ENCODE data around the gene LDLR.
"Not testable (repeated sequence)": the region's sequence is repeated elsewhere in the genome, so short reads cannot be mapped to it uniquely, and the experiment has no call there.

Gene LDLR

DNA sequence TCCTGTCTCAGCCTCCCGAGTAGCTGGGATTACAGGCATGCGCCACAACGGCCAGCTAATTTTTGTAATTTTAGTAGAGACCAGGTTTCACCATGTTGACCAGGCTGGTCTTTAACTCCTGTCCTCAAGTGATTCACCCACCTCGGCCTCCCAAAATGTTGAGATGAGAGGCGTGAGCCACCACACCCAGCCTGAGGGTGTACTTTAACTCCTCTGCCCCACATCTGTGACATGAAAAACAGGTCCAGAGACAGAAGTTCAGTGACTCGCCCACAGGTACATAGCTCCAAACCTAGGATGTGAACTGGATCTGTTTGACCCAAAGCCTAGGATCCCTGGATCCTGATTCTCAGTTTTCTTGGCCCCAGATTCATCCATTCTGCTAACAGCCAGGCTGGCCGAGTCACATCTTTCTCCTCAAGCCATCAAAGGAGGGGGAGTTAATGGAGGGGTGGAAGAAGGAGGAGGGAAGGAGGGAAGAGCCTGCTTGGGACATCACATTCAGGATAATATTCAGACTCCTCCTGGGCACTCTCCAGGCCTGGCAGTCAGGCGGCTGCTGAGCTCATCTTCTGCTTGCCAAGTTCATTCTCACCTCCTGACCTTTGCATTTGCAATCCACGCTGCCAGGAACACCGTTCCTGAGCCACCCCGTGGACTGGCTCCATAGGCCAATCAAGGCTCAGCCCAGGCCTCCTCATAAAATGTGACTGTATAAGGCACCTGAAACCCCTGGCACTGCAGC lies 63.2 kb downstream of the LDLR start:
- H3K4me3 ChIP-seq, result no peak overlapping the region
- H3K9me3 ChIP-seq (ENCODE audit: low read depth, low read length), result no peaks in the 10 kb centered on the region
- H3K9ac ChIP-seq (ENCODE audit: insufficient read length), result no peak overlapping the region
- DNase-seq (ENCODE audit: low read depth, low spot score), result no peak
- TF ChIP-seq POLR2AphosphoS5 (IDR thresholded peaks at IDR 0.05; ENCODE audit: borderline replicate concordance, low read depth, low read length) (no peak), EZH2 (IDR thresholded peaks at IDR 0.05) (no peak), FOXP2 (optimal IDR thresholded peaks at IDR 0.05; ENCODE audit: control extremely low read depth, extremely low read length, insufficient read depth) (no peak)
- H3K27ac ChIP-seq, result no peak overlapping the region
- H3K36me3 ChIP-seq (ENCODE audit: insufficient read depth, low read length), result peaks cover 25% of the 10 kb centered on the region

GRCh38 chr19:11154683-11155047 lies 65.4 kb downstream of the LDLR start:
- TF ChIP-seq EZH2 (IDR thresholded peaks at IDR 0.05), result no peak
- TF ChIP-seq FOXP2 (optimal IDR thresholded peaks at IDR 0.05; ENCODE audit: control extremely low read depth, extremely low read length, insufficient read depth), result no peak
- no peak for TF ChIP-seq POLR2AphosphoS5 (IDR thresholded peaks at IDR 0.05; ENCODE audit: borderline replicate concordance, low read depth, low read length)
- Histone ChIP-seq H3K9me3 (ENCODE audit: low read depth, low read length) (no peaks in the 10 kb centered on the region), H3K36me3 (ENCODE audit: insufficient read depth, low read length) (peaks cover 12% of the 10 kb centered on the region; the same call in 1 of the 2 replicates), H3K27ac (no peak overlapping the region), H3K4me3 (peak overlapping the region; percentile 88), H3K9ac (ENCODE audit: insufficient read length) (peak overlapping the region; percentile 83)
- DNase-seq (ENCODE audit: low read depth, low spot score), result no peak

DNA sequence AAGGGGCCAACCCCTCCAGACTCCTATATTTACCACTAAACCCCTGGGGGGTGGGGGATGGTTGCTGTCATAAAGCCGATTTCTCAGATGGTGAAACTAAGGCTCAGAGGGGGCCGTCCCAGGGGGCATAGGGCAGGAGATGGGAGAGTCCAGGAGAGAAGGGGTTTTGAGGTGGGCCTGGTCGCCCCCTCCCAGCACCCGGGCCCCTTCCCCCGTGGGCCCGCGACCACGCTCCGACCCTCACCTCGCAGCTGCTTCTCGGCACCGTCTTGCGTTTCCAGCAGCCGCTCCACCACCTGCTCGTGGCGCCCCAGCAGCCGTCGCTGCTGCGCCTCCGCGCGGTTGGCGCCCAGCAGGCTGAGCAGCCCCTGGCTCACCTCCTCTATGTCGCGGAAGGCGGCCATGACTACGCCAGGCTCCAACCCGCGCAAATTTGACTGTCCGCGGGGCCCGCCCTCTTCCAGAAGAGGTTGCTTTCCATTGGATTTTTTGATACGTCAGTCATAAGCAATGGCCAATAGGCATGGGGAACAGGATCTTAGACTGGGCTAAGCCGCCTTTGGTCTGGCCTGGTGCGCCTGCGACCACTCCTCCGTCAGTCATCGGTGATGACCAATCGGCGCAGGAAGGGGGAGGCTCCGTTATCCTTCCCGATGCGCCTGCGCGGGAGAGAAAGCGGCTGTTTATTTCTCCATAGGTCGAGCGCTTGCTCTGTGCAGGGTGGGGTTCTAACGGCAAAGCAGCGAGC lies 66.3 kb downstream of the LDLR start, which contains the start of gene SPC24:
Gene SPC24 (minus strand): TSS at position 410 of the 748 bp plus-strand sequence. CDS start 6 bp downstream, at position 404.
- Histone ChIP-seq H3K4me3 (peak within 1 kb of the TSS; percentile 88), H3K27ac (peak within 1 kb of the TSS; percentile 63), H3K9ac (ENCODE audit: insufficient read length) (peak within 1 kb of the TSS; percentile 83), H3K36me3 (ENCODE audit: insufficient read depth, low read length) (peaks cover 11% of the 10 kb centered on the region; the same call in 1 of the 2 replicates), H3K9me3 (ENCODE audit: low read depth, low read length) (no peaks in the 10 kb centered on the region)
- TF ChIP-seq POLR2AphosphoS5 (IDR thresholded peaks at IDR 0.05; ENCODE audit: borderline replicate concordance, low read depth, low read length) (peak; percentile 89), FOXP2 (optimal IDR thresholded peaks at IDR 0.05; ENCODE audit: control extremely low read depth, extremely low read length, insufficient read depth) (no peak), EZH2 (IDR thresholded peaks at IDR 0.05) (no peak)
- DNase-seq (ENCODE audit: low read depth, low spot score), result peak; percentile 97

- DNase-seq (ENCODE audit: low read depth, low spot score), result no peak
- Histone ChIP-seq H3K4me3 (no peak overlapping the region), H3K9me3 (ENCODE audit: low read depth, low read length) (no peaks in the 10 kb centered on the region), H3K36me3 (ENCODE audit: insufficient read depth, low read length) (no peaks in the 10 kb centered on the region), H3K9ac (ENCODE audit: insufficient read length) (no peak overlapping the region), H3K27ac (no peak overlapping the region)
- TF ChIP-seq POLR2AphosphoS5 (IDR thresholded peaks at IDR 0.05; ENCODE audit: borderline replicate concordance, low read depth, low read length) (no peak), EZH2 (IDR thresholded peaks at IDR 0.05) (no peak), FOXP2 (optimal IDR thresholded peaks at IDR 0.05; ENCODE audit: control extremely low read depth, extremely low read length, insufficient read depth) (no peak)
These were observed 70.6 kb downstream of the LDLR start for GRCh38 chr19:11159598-11160439.

DNA sequence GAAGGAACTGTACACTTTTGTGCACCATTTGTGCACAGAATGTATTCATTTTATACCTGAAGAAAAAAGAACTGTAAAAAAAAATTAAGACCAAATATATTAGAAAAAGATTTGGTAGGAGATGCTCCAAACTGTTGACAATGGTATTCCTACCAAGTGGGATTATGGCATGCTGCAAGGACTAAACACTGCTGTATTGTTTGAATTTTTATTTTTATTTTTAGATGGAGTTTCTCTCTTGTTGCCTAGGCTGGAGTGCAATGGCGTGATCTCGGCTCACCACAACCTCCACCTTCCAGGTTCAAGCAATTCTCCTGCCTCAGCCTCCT lies 71.1 kb downstream of the LDLR start:
- not testable (repeated sequence) for H3K4me3 ChIP-seq; DNase-seq (ENCODE audit: low read depth, low spot score); H3K9me3 ChIP-seq (ENCODE audit: low read depth, low read length); H3K27ac ChIP-seq; H3K36me3 ChIP-seq (ENCODE audit: insufficient read depth, low read length); H3K9ac ChIP-seq (ENCODE audit: insufficient read length)

GRCh38 chr19:11164296-11164695 lies 75.0 kb downstream of the LDLR start:
- no peak overlapping the region for H3K27ac ChIP-seq
- DNase-seq (ENCODE audit: low read depth, low spot score), result no peak

DNA sequence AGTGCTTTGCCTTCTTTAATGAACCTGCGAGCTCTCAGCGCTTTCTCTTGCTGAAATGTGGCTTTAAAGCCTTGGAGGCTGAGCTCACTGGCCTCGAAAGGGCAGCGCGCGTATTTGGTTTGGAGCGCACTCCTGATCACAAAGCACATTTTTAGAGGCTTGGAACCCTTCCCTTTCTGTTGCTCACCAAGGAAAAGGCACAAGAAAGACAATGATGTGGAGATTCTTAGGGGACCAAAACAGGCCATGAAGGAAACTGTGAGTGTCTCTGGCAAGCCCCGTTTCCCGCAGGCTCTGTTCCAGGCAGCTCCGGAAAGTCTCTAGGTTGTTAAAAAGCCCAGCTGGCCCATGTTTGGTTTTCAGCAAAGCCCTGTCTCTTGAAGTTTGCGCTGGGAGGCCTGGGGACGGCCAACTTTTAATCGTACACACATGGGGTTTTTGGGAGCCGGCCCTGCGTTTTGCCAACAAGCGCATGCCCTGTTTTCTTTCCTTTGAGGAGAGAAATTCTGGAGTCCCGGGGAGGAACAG lies 75.7 kb downstream of the LDLR start:
- H3K9ac ChIP-seq (ENCODE audit: insufficient read length), result no peak overlapping the region
- no peak overlapping the region for H3K4me3 ChIP-seq
- no peaks in the 10 kb centered on the region for H3K9me3 ChIP-seq (ENCODE audit: low read depth, low read length)
- TF ChIP-seq EZH2 (IDR thresholded peaks at IDR 0.05) (no peak), POLR2AphosphoS5 (IDR thresholded peaks at IDR 0.05; ENCODE audit: borderline replicate concordance, low read depth, low read length) (no peak), FOXP2 (optimal IDR thresholded peaks at IDR 0.05; ENCODE audit: control extremely low read depth, extremely low read length, insufficient read depth) (no peak)
- no peak for DNase-seq (ENCODE audit: low read depth, low spot score)
- H3K27ac ChIP-seq, result 0 out of 2 replicates have a peak overlapping the region, but pooled peaks have one; percentile 19
- H3K36me3 ChIP-seq (ENCODE audit: insufficient read depth, low read length), result peaks cover 24% of the 10 kb centered on the region; the same call in 1 of the 2 replicates

More at GRCh38 chr19:11164296-11164695, 75.0 kb downstream of the LDLR start:
- peaks cover 21% of the 10 kb centered on the region; the same call in 1 of the 2 replicates for H3K36me3 ChIP-seq (ENCODE audit: insufficient read depth, low read length)
- no peak overlapping the region for H3K9ac ChIP-seq (ENCODE audit: insufficient read length)
- no peaks in the 10 kb centered on the region for H3K9me3 ChIP-seq (ENCODE audit: low read depth, low read length)
- no peak overlapping the region for H3K4me3 ChIP-seq
- TF ChIP-seq EZH2 (IDR thresholded peaks at IDR 0.05) (no peak), FOXP2 (optimal IDR thresholded peaks at IDR 0.05; ENCODE audit: control extremely low read depth, extremely low read length, insufficient read depth) (no peak), POLR2AphosphoS5 (IDR thresholded peaks at IDR 0.05; ENCODE audit: borderline replicate concordance, low read depth, low read length) (no peak)
